B cell (primary cell): ENCODE data around the gene RBMS3. TPM values are rescaled to one million over a fixed set of nuclear protein-coding genes. Genes with fewer than 3 reads are reported as not detected.

ENCODE experiments used
- ATAC-seq: fragments of 200-7000 bp; cut with Tn5 transposase; one replicate; pipeline ENCODE4 v1.10.0; 2021; ENCODE audit warnings: low read depth, mild to moderate bottlenecking, moderate number of reproducible peaks, moderate library complexity
- CTCF ChIA-PET: fragments of 350-600 bp; sonication (Branson Sonifier 250); formaldehyde crosslinking; loops from one replicate; lab custom pipeline; 2021; ENCODE audit warnings: antibody characterized with exemption, inconsistent platforms; lab: Charles Lee
- POLR2A ChIA-PET: fragments of 350-600 bp; sonication (Branson Sonifier 250); formaldehyde crosslinking; loops from one replicate; lab custom pipeline; 2021; ENCODE audit warnings: antibody characterized with exemption; lab: Charles Lee
- DNase-seq: peaks from one replicate; pipeline ENCODE4 v3.0.0; 2013
- H2AFZ ChIP-seq: 2 replicates; pipeline ENCODE4 v1.6.1; 2012; ENCODE audit warnings: mild to moderate bottlenecking, low read depth, low read length; ENCODE audit not compliant: insufficient read depth, poor library complexity, severe bottlenecking
- H3K27ac ChIP-seq, 2 donors: 1 replicate in 1 of 2; 2 replicates in 1 of 2; pipeline ENCODE4 v1.5.1; 2012 to 2013; ENCODE audit warnings: low read length in 2 of 2, mild to moderate bottlenecking in 2 of 2, moderate library complexity in 1 of 2
- H3K27me3 ChIP-seq, 4 experiments: fragments of 200-600 bp in 1 of 4; sonication (generic) in 1 of 4; replicated peaks in 1 of 4; 1 replicate in 2 of 4; 2 replicates in 2 of 4; pipeline versions ENCODE4 v1.6.1 to v1.7.0; 2013 to 2016; ENCODE audit warnings: low read length in 3 of 4, mild to moderate bottlenecking in 2 of 4, mixed read lengths in 1 of 4, moderate library complexity in 1 of 4; ENCODE audit not compliant: insufficient read depth in 4 of 4, control insufficient read depth in 3 of 4; ENCODE audit errors: control extremely low read depth in 1 of 4
- H3K36me3 ChIP-seq, 2 experiments: replicated peaks in 1 of 2; 1 replicate in 1 of 2; 2 replicates in 1 of 2; pipeline versions ENCODE4 v1.6.1 to v1.7.1; 2013; ENCODE audit warnings: low read length in 1 of 2; ENCODE audit not compliant: insufficient read depth in 2 of 2, control insufficient read depth in 1 of 2; ENCODE audit errors: control extremely low read depth in 1 of 2, extremely low read depth in 1 of 2
- H3K4me1 ChIP-seq, 2 donors: fragments of 200-600 bp in 1 of 2; sonication (generic) in 1 of 2; 1 replicate in 1 of 2; 2 replicates in 1 of 2; pipeline versions ENCODE4 v1.5.1 to v1.6.1; 2013 to 2017; ENCODE audit warnings: low read length in 2 of 2; ENCODE audit not compliant: control insufficient read depth in 2 of 2, insufficient read depth in 2 of 2
- H3K4me2 ChIP-seq: replicated peaks from 2 replicates; pipeline ENCODE3; 2012; ENCODE audit warnings: mild to moderate bottlenecking, low read depth, low read length; ENCODE audit not compliant: poor library complexity, severe bottlenecking
- H3K4me3 ChIP-seq, 5 experiments: fragments of 200-600 bp in 1 of 5; sonication (generic) in 1 of 5; 1 replicate in 3 of 5; 2 replicates in 2 of 5; pipeline versions ENCODE4 v1.5.1 to v1.7.0; 2011 to 2016; ENCODE audit warnings: low read length in 4 of 5, mild to moderate bottlenecking in 4 of 5, low read depth in 2 of 5, control low read depth in 1 of 5, moderate library complexity in 1 of 5; ENCODE audit not compliant: insufficient read depth in 1 of 5; ENCODE audit errors: control extremely low read depth in 1 of 5, extremely low read depth in 1 of 5
- H3K79me2 ChIP-seq: fragments of 200-600 bp; sonication (generic); one replicate; pipeline ENCODE4 v1.6.0; 2016; ENCODE audit warnings: low read length; ENCODE audit not compliant: control insufficient read depth, insufficient read depth
- H3K9ac ChIP-seq: fragments of 200-600 bp; sonication (generic); 2 replicates; pipeline ENCODE4 v1.6.1; 2017; ENCODE audit warnings: mild to moderate bottlenecking, low read length, moderate library complexity
- H3K9me3 ChIP-seq, 3 donors: one replicate each; pipeline versions ENCODE4 v1.6.1 to v1.7.1; 2013; ENCODE audit warnings: low read length in 2 of 3; ENCODE audit not compliant: control insufficient read depth in 2 of 3, insufficient read depth in 1 of 3; ENCODE audit errors: control extremely low read depth in 1 of 3
- H4K20me1 ChIP-seq: 2 replicates; pipeline ENCODE4 v1.6.0; 2012; ENCODE audit warnings: mild to moderate bottlenecking, low read length; ENCODE audit not compliant: insufficient read depth, control insufficient read depth, poor library complexity, severe bottlenecking
- H3K27ac Mint-ChIP-seq: one replicate; pipeline ENCODE4 v1.8.0; 2021; ENCODE audit warnings: mixed read lengths
- H3K27me3 Mint-ChIP-seq: one replicate; pipeline ENCODE4 v1.8.0; 2021; ENCODE audit warnings: mixed read lengths
- H3K4me1 Mint-ChIP-seq: one replicate; pipeline ENCODE4 v1.8.0; 2021; ENCODE audit warnings: mixed read lengths
- H3K4me3 Mint-ChIP-seq: one replicate; pipeline ENCODE4 v1.8.0; 2021; ENCODE audit warnings: mixed read lengths
- H3K9me3 Mint-ChIP-seq: one replicate; pipeline ENCODE4 v1.8.0; 2022; ENCODE audit warnings: mixed read lengths; ENCODE audit not compliant: insufficient read depth
- EZH2 ChIP-seq: IDR thresholded peaks from 2 replicates; pipeline ENCODE4 v1.6.1; 2012; ENCODE audit warnings: borderline replicate concordance, low read depth, mild to moderate bottlenecking, moderate library complexity, low read length; ENCODE audit not compliant: insufficient read depth, poor library complexity, severe bottlenecking
- WGBS: methylation state at CpG from one replicate; pipeline ENCODE4 v1.1.5; 2013; ENCODE audit warnings: missing lambda C conversion rate; ENCODE audit not compliant: insufficient coverage; 5-methylcytosine and 5-hydroxymethylcytosine counted together
- intact Hi-C: fragments of 100-400 bp; cut with micrococcal nuclease; formaldehyde crosslinking; loops from one replicate; pipeline ENCODE4 v1.10.0; 2022
- polyA plus RNA-seq: library from polyadenylated mRNA; depleted of rRNA; stranded (reverse); fragments of >200 nt; gene quantifications from 2 replicates; pipeline ENCODE4 v1.2.3, GENCODE V29; 2012
- total RNA-seq, 2 donors: library from RNA; stranded (reverse); fragments of 120-200 nt in 1 of 2; gene quantifications; 1 replicate in 1 of 2; 2 replicates in 1 of 2; pipeline versions ENCODE4 v1.2.3 to v1.2.4, GENCODE V29; 2013 to 2022
- TF ChIP-seq, protein P1 (sequence below): fragments of 200-600 bp; IDR thresholded peaks from one replicate; pipeline ENCODE4 v1.8.0; 2022; ENCODE audit warnings: antibody characterized with exemption, mild to moderate bottlenecking

Gene RBMS3
- total and polyA plus RNA-seq, 2 donors (not counting 1 experiment from before 2014, with no cell fraction given) = not detected

DNA sequence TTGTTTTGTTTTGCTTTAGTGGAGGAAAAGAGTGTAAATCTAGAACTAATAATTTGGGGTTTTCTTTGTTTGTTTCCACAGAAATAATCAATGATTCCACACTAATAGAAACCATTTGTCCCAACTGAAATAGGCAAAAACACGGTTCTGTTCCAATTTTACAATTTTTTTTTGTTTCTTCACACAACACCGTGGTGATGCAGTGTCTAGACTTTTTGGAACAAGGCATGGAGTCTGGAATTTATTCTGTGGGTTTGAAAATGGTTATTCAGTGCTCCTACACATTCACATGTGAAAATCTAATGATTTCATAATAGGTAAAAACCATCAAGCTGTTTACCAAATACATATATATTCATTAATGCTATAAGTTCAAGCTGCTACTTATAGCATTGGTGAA lies 696.5 kb downstream of the RBMS3 start:
- peaks cover 13% of the 10 kb centered on the region for H3K27me3 Mint-ChIP-seq

DNA sequence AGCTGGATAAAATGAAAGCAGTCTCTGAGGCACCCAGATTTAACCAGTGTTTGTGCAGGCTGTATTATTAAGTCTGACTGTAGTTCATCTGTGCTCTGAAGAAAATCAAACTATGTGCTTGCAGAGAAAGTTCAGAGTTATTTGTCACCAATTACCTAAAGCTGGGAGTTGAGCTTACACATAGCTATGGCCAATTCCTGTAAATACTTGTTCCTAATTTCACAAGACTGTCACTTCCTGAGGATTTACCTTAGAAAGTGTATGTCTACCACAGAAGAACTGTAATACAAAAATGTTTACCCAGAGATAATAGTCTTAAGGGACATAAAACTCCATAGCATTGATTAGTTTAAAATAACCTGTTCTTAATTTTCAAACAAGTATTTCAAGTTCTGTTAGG lies 697.2 kb downstream of the RBMS3 start:
- no peak overlapping the region for H2AFZ ChIP-seq
- H3K4me1 ChIP-seq = no peaks in the 10 kb centered on the region
- intact Hi-C loops = no loop called here
- no peaks in the 10 kb centered on the region for H4K20me1 ChIP-seq
- H3K4me3 ChIP-seq = no peak overlapping the region
- DNase-seq (no peak), ATAC-seq (no peak)
- H3K27ac Mint-ChIP-seq = no peak overlapping the region
- H3K4me2 ChIP-seq = no peak overlapping the region
- ChIA-PET CTCF (no interaction called here), POLR2A (no interaction called here)
- no peaks in the 10 kb centered on the region for H3K4me1 Mint-ChIP-seq
- no peak overlapping the region for H3K27ac ChIP-seq
- H3K9ac ChIP-seq = no peak overlapping the region
- TF ChIP-seq, protein P1, sequence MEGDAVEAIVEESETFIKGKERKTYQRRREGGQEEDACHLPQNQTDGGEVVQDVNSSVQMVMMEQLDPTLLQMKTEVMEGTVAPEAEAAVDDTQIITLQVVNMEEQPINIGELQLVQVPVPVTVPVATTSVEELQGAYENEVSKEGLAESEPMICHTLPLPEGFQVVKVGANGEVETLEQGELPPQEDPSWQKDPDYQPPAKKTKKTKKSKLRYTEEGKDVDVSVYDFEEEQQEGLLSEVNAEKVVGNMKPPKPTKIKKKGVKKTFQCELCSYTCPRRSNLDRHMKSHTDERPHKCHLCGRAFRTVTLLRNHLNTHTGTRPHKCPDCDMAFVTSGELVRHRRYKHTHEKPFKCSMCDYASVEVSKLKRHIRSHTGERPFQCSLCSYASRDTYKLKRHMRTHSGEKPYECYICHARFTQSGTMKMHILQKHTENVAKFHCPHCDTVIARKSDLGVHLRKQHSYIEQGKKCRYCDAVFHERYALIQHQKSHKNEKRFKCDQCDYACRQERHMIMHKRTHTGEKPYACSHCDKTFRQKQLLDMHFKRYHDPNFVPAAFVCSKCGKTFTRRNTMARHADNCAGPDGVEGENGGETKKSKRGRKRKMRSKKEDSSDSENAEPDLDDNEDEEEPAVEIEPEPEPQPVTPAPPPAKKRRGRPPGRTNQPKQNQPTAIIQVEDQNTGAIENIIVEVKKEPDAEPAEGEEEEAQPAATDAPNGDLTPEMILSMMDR = no peak
- no peak for TF ChIP-seq EZH2
- H3K27me3 ChIP-seq = peaks cover 0 to 3% (median 0%) of the 10 kb centered on the region in 4 experiments
- no peaks in the 10 kb centered on the region for H3K79me2 ChIP-seq
- peaks cover 13% of the 10 kb centered on the region for H3K27me3 Mint-ChIP-seq
- H3K4me3 Mint-ChIP-seq = no peak overlapping the region
- H3K9me3 Mint-ChIP-seq = peaks cover 6% of the 10 kb centered on the region
- H3K9me3 ChIP-seq = peaks cover 0 to 2% (median 2%) of the 10 kb centered on the region in 3 donors
- H3K36me3 ChIP-seq = no peaks in the 10 kb centered on the region

More for the DNA sequence above, 696.5 kb downstream of the RBMS3 start:
- H4K20me1 ChIP-seq = no peaks in the 10 kb centered on the region
- Mint-ChIP-seq H3K4me1 (no peaks in the 10 kb centered on the region), H3K4me3 (no peak overlapping the region), H3K9me3 (peaks cover 4% of the 10 kb centered on the region), H3K27ac (no peak overlapping the region)
- no peak overlapping the region for H3K27ac ChIP-seq
- no peaks in the 10 kb centered on the region for H3K79me2 ChIP-seq
- no peaks in the 10 kb centered on the region for H3K4me1 ChIP-seq
- H3K9ac ChIP-seq = no peak overlapping the region
- no peaks in the 10 kb centered on the region for H3K36me3 ChIP-seq
- peaks cover 0 to 2% (median 2%) of the 10 kb centered on the region in 3 donors for H3K9me3 ChIP-seq
- no peak overlapping the region for H3K4me2 ChIP-seq
- no CpG with 5 or more reads among the region's 2 CpGs for WGBS
- DNase-seq = no peak
- POLR2A ChIA-PET = no interaction called here
- no peak overlapping the region for H3K4me3 ChIP-seq
- H3K27me3 ChIP-seq = peaks cover 0 to 3% (median 0%) of the 10 kb centered on the region in 4 experiments
- H2AFZ ChIP-seq = no peak overlapping the region
- CTCF ChIA-PET = no interaction called here
- TF ChIP-seq, protein P1 = no peak
- no peak for TF ChIP-seq EZH2
- ATAC-seq = no peak
- intact Hi-C loops = no loop called here
